GM23338 (cell line): ENCODE results near the gene PRKX. TPM values are rescaled to one million over a fixed set of nuclear protein-coding genes. Genes with fewer than 3 reads are reported as not detected.
"Not testable (repeated sequence)": the region's sequence is repeated elsewhere in the genome, so short reads cannot be mapped to it uniquely, and the experiment has no call there.

Experiments used
- ATAC-seq: fragments of 200-7000 bp; cut with Tn5 transposase; 3 replicates; pipeline ENCODE4 v1.9.1; 2020
- DNase-seq: peaks from one replicate; pipeline ENCODE4 v3.0.0-alpha.2; 2015; ENCODE audit warnings: low spot score
- H2AFZ ChIP-seq: fragments of 200-600 bp; sonication (generic); 2 replicates; pipeline ENCODE4 v1.8.0; 2016; ENCODE audit warnings: antibody characterized with exemption, mild to moderate bottlenecking, moderate library complexity
- H3F3A ChIP-seq: fragments of 200-600 bp; sonication (generic); replicated peaks from 2 replicates; pipeline ENCODE4 v1.8.0; 2017; ENCODE audit warnings: antibody characterized with exemption, mixed run types, low read depth
- H3K27ac ChIP-seq: fragments of 200-600 bp; sonication (generic); 2 replicates; pipeline ENCODE4 v1.6.1; 2016; ENCODE audit warnings: low read depth
- H3K27me3 ChIP-seq: fragments of 200-600 bp; sonication (generic); 2 replicates; pipeline ENCODE4 v1.8.0; 2016; ENCODE audit warnings: mild to moderate bottlenecking, mixed run types, moderate library complexity; ENCODE audit not compliant: insufficient read depth
- H3K36me3 ChIP-seq: fragments of 200-600 bp; sonication (generic); 2 replicates; pipeline ENCODE4 v1.8.0; 2016; ENCODE audit warnings: mild to moderate bottlenecking; ENCODE audit not compliant: insufficient read depth
- H3K4me1 ChIP-seq: fragments of 200-600 bp; sonication (generic); 2 replicates; pipeline ENCODE4 v1.8.0; 2016; ENCODE audit warnings: mild to moderate bottlenecking, moderate library complexity; ENCODE audit not compliant: insufficient read depth
- H3K4me2 ChIP-seq: fragments of 200-600 bp; sonication (generic); 2 replicates; pipeline ENCODE4 v1.7.1; 2017; ENCODE audit warnings: mixed run types
- H3K4me3 ChIP-seq: fragments of 200-600 bp; sonication (generic); 2 replicates; pipeline ENCODE4 v1.6.1; 2016; ENCODE audit warnings: mixed run types
- H3K79me2 ChIP-seq: fragments of 200-600 bp; sonication (generic); replicated peaks from 2 replicates; pipeline ENCODE4 v1.8.0; 2017; ENCODE audit warnings: mild to moderate bottlenecking; ENCODE audit not compliant: insufficient read depth
- H3K9me2 ChIP-seq: fragments of 200-600 bp; sonication (generic); 2 replicates; pipeline ENCODE4 v1.8.0; 2017; ENCODE audit not compliant: insufficient read depth
- H4K20me1 ChIP-seq: fragments of 200-600 bp; sonication (generic); replicated peaks from 2 replicates; pipeline ENCODE4 v1.8.0; 2017; ENCODE audit warnings: mild to moderate bottlenecking; ENCODE audit not compliant: insufficient read depth
- H3K27ac Mint-ChIP-seq: 2 replicates; pipeline ENCODE4 v1.8.0; 2020; ENCODE audit warnings: inconsistent platforms, mild to moderate bottlenecking, moderate library complexity, mixed read lengths
- H3K27me3 Mint-ChIP-seq: 3 replicates; pipeline ENCODE4 v1.8.0; 2022; ENCODE audit warnings: low read depth, mild to moderate bottlenecking, moderate library complexity, mixed read lengths, inconsistent platforms; ENCODE audit not compliant: insufficient read depth, poor library complexity
- H3K36me3 Mint-ChIP-seq: 3 replicates; pipeline ENCODE4 v1.8.0; 2021; ENCODE audit warnings: low read depth, mild to moderate bottlenecking, inconsistent platforms, moderate library complexity, mixed read lengths
- H3K4me1 Mint-ChIP-seq: 3 replicates; pipeline ENCODE4 v1.8.0; 2020; ENCODE audit warnings: mild to moderate bottlenecking, inconsistent platforms, mixed read lengths
- H3K4me3 Mint-ChIP-seq: 3 replicates; pipeline ENCODE4 v1.8.0; 2021; ENCODE audit warnings: moderate library complexity, mild to moderate bottlenecking, inconsistent platforms, mixed read lengths
- H3K9me3 Mint-ChIP-seq: 3 replicates; pipeline ENCODE4 v1.8.0; 2020; ENCODE audit warnings: moderate library complexity, mild to moderate bottlenecking, inconsistent platforms, mixed read lengths
- CREB1 ChIP-seq: fragments of 250-450 bp; sonication (Bioruptor Pico); IDR thresholded peaks from 2 replicates; pipeline ENCODE4 v1.5.0; 2020; ENCODE audit warnings: low read depth, mild to moderate bottlenecking, moderate library complexity
- EZH2phosphoT487 ChIP-seq: fragments of 200-600 bp; sonication (generic); IDR thresholded peaks from one replicate; pipeline ENCODE4 v1.8.1; 2018; ENCODE audit warnings: antibody characterized with exemption; ENCODE audit not compliant: unreplicated experiment
- STAT1 ChIP-seq: IDR thresholded peaks from one replicate; pipeline ENCODE4 v1.6.1; 2016; ENCODE audit warnings: antibody characterized with exemption; ENCODE audit not compliant: unreplicated experiment
- polyA plus RNA-seq: library from polyadenylated mRNA; unstranded; fragments of >200 nt; fragmentation: Nextera tagmentation; extraction: Ambion mirVana; gene quantifications from 2 replicates; pipeline ENCODE4 v1.2.1, GENCODE V29; 2016
- total RNA-seq: library from RNA; depleted of rRNA; stranded (reverse); fragments of >200 nt; shearing (Covaris generic); gene quantifications from 2 replicates; pipeline ENCODE4 v1.2.3, GENCODE V29; 2014
- TF ChIP-seq, protein P1 (sequence below): fragments of 250-450 bp; sonication (Bioruptor Pico); IDR thresholded peaks from 2 replicates; pipeline ENCODE4 v1.5.0; 2020; ENCODE audit warnings: mild to moderate bottlenecking, moderate library complexity
- TF ChIP-seq, protein P2 (sequence below): IDR thresholded peaks from one replicate; pipeline ENCODE4 v1.6.1; 2018; ENCODE audit warnings: antibody characterized with exemption; ENCODE audit not compliant: unreplicated experiment
- TF ChIP-seq, protein P3 (sequence below): IDR thresholded peaks from 2 replicates; pipeline ENCODE4 v1.6.1; 2016; ENCODE audit warnings: antibody characterized with exemption

The PRKX gene
- total and polyA plus RNA-seq, 2 experiments from 2014 or later = 12.9 to 43.5 TPM

DNA sequence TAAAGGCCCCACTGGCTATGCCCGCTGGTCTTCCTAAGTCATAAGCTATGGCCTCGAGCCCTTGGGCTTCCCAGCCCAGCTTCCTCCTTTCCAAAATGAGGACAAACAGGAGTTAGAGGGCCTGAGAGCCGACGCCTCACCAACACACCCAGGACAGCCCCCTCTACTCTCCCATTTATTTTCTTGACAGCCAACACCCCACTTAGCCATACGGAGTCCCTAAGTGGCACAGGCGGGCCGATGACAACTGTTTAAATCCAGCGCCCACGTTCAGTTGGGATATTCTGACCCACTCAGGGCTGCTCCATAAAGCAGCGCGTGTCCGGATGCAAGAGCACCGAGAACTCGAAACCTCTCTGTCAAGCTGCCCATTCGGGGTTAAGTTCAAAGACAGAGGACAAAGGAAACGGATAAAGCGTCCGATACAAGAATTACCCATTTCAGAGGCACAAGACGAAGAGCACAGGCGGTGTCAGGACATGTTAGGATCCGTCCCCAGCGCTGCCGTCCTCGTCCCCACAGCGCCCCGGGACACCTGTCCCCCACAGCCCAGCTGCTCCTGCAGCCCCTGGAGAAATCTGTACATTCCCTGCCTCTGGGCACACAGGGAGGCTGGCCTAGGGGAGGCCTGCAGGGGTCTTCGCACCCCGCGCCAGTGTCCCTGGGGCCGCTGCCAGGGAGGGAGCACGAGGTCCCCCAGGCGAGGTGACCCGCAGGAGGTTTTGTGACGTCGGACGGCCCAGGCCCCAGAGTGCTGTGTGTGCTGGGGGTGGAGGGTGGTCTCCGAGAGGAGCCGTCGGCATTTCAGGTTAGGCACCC is 1.2 kb downstream of the PRKX start (continued):
- TF ChIP-seq, protein P1, sequence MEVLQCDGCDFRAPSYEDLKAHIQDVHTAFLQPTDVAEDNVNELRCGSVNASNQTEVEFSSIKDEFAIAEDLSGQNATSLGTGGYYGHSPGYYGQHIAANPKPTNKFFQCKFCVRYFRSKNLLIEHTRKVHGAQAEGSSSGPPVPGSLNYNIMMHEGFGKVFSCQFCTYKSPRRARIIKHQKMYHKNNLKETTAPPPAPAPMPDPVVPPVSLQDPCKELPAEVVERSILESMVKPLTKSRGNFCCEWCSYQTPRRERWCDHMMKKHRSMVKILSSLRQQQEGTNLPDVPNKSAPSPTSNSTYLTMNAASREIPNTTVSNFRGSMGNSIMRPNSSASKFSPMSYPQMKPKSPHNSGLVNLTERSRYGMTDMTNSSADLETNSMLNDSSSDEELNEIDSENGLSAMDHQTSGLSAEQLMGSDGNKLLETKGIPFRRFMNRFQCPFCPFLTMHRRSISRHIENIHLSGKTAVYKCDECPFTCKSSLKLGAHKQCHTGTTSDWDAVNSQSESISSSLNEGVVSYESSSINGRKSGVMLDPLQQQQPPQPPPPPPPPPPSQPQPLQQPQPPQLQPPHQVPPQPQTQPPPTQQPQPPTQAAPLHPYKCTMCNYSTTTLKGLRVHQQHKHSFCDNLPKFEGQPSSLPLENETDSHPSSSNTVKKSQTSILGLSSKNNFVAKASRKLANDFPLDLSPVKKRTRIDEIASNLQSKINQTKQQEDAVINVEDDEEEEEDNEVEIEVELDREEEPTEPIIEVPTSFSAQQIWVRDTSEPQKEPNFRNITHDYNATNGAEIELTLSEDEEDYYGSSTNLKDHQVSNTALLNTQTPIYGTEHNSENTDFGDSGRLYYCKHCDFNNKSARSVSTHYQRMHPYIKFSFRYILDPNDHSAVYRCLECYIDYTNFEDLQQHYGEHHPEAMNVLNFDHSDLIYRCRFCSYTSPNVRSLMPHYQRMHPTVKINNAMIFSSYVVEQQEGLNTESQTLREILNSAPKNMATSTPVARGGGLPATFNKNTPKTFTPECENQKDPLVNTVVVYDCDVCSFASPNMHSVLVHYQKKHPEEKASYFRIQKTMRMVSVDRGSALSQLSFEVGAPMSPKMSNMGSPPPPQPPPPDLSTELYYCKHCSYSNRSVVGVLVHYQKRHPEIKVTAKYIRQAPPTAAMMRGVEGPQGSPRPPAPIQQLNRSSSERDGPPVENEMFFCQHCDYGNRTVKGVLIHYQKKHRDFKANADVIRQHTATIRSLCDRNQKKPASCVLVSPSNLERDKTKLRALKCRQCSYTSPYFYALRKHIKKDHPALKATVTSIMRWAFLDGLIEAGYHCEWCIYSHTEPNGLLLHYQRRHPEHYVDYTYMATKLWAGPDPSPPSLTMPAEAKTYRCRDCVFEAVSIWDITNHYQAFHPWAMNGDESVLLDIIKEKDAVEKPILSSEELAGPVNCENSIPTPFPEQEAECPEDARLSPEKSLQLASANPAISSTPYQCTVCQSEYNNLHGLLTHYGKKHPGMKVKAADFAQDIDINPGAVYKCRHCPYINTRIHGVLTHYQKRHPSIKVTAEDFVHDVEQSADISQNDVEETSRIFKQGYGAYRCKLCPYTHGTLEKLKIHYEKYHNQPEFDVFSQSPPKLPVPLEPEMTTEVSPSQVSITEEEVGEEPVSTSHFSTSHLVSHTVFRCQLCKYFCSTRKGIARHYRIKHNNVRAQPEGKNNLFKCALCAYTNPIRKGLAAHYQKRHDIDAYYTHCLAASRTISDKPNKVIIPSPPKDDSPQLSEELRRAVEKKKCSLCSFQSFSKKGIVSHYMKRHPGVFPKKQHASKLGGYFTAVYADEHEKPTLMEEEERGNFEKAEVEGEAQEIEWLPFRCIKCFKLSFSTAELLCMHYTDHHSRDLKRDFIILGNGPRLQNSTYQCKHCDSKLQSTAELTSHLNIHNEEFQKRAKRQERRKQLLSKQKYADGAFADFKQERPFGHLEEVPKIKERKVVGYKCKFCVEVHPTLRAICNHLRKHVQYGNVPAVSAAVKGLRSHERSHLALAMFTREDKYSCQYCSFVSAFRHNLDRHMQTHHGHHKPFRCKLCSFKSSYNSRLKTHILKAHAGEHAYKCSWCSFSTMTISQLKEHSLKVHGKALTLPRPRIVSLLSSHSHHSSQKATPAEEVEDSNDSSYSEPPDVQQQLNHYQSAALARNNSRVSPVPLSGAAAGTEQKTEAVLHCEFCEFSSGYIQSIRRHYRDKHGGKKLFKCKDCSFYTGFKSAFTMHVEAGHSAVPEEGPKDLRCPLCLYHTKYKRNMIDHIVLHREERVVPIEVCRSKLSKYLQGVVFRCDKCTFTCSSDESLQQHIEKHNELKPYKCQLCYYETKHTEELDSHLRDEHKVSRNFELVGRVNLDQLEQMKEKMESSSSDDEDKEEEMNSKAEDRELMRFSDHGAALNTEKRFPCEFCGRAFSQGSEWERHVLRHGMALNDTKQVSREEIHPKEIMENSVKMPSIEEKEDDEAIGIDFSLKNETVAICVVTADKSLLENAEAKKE (CRISPR knock-in tag) = no peak
- TF ChIP-seq STAT1 (no peak), CREB1 (CRISPR knock-in tag) (no peak)

DNA sequence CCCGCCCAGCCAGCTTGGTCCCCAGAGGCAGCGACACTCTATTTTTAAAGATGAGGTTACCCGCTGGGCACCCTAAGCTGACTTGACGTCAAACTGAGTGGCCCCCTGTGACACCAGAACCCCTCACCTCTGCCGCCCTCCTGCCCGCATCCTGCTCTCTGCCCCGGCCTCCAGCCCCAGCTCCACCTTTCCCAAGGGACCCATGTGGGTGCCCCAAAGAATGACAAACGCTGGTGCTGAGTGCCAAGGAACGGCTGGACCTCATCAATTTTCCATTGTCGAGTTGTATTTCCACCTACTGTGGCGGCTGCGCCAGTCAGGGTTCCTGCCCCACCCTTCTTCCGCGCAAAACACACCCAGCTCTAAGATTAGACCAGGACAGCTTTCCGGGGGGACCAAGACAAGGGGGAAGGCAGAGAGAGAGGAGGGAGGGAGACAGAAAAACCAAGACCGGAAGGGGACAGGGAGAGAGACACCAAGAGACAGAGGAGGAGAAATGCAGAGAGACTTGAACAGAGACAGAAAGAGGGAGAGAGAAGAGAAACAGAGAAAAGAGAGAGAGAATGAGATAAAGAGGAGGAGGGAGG is 2.0 kb downstream of the PRKX start:
- Histone ChIP-seq H3F3A (no peaks in the 10 kb centered on the region), H3K27ac (no peak overlapping the region), H3K27me3 (peaks cover 5% of the 10 kb centered on the region; the same call in 1 of the 2 replicates), H2AFZ (no peak overlapping the region), H3K4me1 (no peaks in the 10 kb centered on the region), H3K9me2 (no peaks in the 10 kb centered on the region), H3K79me2 (peaks cover 38% of the 10 kb centered on the region), H3K4me3 (peak overlapping the region; percentile 63), H4K20me1 (no peaks in the 10 kb centered on the region), H3K4me2 (peak overlapping the region; percentile 84), H3K36me3 (no peaks in the 10 kb centered on the region)
- no peak overlapping the region for H3K27ac Mint-ChIP-seq
- peak overlapping the region; percentile 85 for H3K4me3 Mint-ChIP-seq
- H3K9me3 Mint-ChIP-seq = no peaks in the 10 kb centered on the region
- TF ChIP-seq, protein P2, sequence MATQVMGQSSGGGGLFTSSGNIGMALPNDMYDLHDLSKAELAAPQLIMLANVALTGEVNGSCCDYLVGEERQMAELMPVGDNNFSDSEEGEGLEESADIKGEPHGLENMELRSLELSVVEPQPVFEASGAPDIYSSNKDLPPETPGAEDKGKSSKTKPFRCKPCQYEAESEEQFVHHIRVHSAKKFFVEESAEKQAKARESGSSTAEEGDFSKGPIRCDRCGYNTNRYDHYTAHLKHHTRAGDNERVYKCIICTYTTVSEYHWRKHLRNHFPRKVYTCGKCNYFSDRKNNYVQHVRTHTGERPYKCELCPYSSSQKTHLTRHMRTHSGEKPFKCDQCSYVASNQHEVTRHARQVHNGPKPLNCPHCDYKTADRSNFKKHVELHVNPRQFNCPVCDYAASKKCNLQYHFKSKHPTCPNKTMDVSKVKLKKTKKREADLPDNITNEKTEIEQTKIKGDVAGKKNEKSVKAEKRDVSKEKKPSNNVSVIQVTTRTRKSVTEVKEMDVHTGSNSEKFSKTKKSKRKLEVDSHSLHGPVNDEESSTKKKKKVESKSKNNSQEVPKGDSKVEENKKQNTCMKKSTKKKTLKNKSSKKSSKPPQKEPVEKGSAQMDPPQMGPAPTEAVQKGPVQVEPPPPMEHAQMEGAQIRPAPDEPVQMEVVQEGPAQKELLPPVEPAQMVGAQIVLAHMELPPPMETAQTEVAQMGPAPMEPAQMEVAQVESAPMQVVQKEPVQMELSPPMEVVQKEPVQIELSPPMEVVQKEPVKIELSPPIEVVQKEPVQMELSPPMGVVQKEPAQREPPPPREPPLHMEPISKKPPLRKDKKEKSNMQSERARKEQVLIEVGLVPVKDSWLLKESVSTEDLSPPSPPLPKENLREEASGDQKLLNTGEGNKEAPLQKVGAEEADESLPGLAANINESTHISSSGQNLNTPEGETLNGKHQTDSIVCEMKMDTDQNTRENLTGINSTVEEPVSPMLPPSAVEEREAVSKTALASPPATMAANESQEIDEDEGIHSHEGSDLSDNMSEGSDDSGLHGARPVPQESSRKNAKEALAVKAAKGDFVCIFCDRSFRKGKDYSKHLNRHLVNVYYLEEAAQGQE = no peak
- TF ChIP-seq, protein P3, sequence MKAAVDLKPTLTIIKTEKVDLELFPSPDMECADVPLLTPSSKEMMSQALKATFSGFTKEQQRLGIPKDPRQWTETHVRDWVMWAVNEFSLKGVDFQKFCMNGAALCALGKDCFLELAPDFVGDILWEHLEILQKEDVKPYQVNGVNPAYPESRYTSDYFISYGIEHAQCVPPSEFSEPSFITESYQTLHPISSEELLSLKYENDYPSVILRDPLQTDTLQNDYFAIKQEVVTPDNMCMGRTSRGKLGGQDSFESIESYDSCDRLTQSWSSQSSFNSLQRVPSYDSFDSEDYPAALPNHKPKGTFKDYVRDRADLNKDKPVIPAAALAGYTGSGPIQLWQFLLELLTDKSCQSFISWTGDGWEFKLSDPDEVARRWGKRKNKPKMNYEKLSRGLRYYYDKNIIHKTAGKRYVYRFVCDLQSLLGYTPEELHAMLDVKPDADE = no peak
- TF ChIP-seq EZH2phosphoT487 = no peak
- DNase-seq (no peak), ATAC-seq (no peak)
- H3K27me3 Mint-ChIP-seq = peaks cover 4% of the 10 kb centered on the region
- H3K4me1 Mint-ChIP-seq = peaks cover 15% of the 10 kb centered on the region; the same call in 1 of the 3 replicates
- peaks cover 5% of the 10 kb centered on the region for H3K36me3 Mint-ChIP-seq

DNA sequence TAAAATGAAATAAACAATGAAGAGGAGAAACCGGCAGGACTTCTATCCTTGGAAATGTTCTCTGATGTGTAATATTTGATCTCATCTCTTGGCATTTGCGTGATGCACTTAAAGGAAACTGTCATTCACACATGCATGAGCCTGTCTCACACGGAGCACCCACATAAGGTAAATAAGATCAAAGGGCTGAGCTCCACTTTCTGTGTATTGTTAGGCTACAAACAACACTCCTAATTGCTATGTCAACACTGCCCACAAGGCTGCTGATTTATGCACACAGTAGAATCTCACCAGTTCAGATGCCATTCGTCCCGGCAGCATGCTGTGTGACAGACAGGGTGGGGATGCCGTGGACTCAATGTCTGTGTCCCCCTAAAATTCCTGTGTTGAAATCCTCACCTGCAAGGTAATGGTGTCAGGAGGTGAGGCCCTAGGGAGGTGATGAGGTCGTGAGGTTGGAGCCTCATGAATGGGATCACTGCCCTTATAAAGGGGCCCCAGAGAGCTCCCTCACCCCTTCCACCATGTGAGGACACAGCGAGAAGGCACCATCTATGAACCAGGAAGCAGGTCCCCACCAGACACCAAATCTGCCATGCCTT is 5.7 kb downstream of the PRKX start:
- peak; percentile 32; the same call in 1 of the 3 replicates for ATAC-seq
- H3K4me1 ChIP-seq, H3K4me2 ChIP-seq, H4K20me1 ChIP-seq, H3K9me3 Mint-ChIP-seq, H3K4me3 Mint-ChIP-seq, H3K9me2 ChIP-seq, H3K27me3 ChIP-seq, H3K27ac Mint-ChIP-seq, DNase-seq, H3K27me3 Mint-ChIP-seq, H3K36me3 ChIP-seq, H3K4me3 ChIP-seq, H3F3A ChIP-seq, H2AFZ ChIP-seq, H3K27ac ChIP-seq: not testable (repeated sequence)
- H3K79me2 ChIP-seq = peaks cover 56% of the 10 kb centered on the region
- H3K36me3 Mint-ChIP-seq = peaks cover 13% of the 10 kb centered on the region
- H3K4me1 Mint-ChIP-seq = peaks cover 16% of the 10 kb centered on the region
